Bone marrow (tissue), 2 donors: ENCODE results near the gene TXNDC17.
"Not testable (repeated sequence)": the region's sequence is repeated elsewhere in the genome, so short reads cannot be mapped to it uniquely, and the experiment has no call there.

Experiments used
- DNase-seq, 2 donors: peaks; one replicate each; lab custom pipeline; 2025; lab: John Stamatoyannopoulos, UW

TXNDC17 gene

DNA sequence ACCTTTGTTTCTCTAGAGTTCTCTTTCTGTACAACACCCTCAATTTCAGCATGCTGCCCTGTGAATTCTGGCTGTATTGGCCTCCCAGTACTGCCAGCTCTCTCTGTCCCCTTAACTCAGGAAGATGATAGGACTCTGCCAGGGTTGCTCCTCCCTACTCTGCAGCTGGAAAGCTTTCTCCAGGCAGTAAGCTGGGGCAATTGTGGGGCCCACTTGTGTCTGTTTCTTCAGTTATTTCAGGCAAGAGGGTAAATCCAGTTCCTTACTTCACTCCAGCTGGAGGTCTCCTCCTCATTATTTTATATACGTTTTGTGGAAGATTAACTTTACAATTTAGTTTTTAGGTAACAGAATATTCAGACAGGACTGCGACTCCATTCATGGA, 20.6 kb downstream of the TXNDC17 start:
- no peak for DNase-seq

GRCh38 chr17:6663200-6663599, 22.3 kb downstream of the TXNDC17 start:
- not testable (repeated sequence) for DNase-seq

- DNase-seq = peak in 1 of 2 donors; percentile 44
Measured at GRCh38 chr17:6666077-6666521, 25.2 kb downstream of the TXNDC17 start.

- no peak for DNase-seq
Measured at GRCh38 chr17:6666557-6666956, 25.7 kb downstream of the TXNDC17 start.

DNA sequence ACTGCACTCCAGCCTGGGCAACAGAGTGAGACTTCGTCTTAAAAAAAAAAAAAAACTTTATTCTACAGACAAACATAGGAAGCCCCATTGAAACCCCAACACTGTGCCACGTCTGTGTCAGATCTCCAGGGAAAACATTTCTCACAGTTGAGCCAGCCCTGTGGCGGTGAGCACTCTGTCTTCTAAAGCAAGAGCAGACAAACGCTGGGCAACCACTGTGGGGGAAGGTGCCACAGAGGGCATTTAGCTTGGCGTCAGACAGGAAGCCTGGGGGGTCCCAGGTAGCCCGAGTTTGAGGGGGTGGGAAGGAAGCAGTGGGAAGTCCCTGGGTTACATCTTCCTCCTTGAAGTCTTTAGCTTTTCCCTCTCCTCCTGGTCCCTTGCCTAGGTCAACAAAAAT, 26.7 kb downstream of the TXNDC17 start:
- no peak for DNase-seq

GRCh38 chr17:6668219-6668618, 27.4 kb downstream of the TXNDC17 start:
- no peak for DNase-seq

GRCh38 chr17:6668727-6669425, 28.0 kb downstream of the TXNDC17 start:
- DNase-seq = no peak

DNA sequence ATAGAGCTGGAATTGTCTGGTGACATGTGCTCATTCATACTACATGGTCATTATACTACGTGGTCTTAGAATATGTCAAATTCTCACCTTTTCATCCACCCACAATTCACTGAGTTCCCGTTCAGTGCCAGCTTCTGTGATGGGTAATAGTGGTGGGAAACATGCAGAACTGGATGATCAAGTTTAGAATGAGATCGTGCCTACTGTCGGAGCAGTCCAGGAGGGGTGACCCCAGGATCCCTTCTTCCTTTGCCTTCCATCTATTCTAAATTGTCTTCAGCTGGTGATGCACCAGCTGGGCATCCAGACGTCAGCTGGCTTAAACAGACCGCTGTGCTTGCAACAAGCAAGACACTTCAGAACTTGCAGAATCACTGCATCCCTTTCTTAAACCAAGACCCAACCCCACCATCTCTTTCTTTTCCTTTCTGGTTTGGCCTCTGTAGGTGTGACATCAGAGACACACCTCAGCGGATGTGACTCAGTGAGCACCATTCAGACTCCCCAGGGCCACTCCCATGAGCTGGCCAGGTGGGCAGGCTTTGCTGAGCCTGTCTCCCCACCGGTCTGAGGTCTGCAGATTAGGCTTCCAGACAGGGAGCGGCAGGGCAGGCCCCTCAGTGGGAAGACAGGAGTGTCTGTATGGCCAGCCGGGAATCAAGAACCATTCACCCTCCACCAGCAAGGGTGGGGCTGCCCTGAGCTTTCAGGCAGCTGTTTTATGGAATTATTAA, 28.8 kb downstream of the TXNDC17 start:
- no peak for DNase-seq

DNA sequence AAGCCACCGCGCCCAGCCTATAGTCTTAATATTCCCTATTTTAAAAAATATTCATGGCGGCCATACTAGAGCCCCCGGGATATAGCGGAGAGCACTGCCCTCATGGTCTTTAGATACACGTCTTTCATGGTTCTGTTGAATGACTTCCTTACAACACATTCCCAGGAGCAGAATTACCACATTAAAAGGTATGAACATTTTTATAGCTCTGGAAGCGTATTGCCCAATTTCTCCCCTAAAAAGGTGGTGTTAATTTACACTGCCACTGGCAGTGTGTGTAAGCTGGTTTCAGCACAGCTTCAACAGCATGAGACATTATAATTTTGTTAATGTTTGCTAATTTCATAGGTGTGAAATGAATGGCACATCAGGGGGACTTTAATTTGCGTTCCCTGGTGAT, 29.7 kb downstream of the TXNDC17 start:
- DNase-seq = no peak

GRCh38 chr17:6670999-6671398, 30.1 kb downstream of the TXNDC17 start:
- DNase-seq = no peak

DNA sequence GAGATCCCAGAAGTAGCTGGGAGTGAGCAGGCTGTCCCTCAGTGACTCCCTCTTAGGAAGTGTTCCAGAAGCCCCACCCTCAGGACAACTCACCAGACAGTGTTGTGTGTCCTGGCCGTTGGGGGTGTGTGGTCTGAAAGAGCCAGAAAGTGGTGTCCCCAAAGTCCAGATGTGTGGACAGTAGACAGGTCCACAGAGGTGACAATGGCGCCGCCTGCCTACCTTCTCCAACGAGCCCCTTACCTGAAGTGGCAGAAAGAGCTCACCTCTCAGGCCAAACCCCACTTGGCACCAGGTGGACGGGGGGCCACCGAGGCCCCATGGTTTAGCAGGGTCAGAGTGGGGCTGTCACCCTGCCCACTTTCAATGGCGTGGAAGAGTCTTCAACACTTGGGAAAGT, 30.6 kb downstream of the TXNDC17 start:
- no peak for DNase-seq

DNA sequence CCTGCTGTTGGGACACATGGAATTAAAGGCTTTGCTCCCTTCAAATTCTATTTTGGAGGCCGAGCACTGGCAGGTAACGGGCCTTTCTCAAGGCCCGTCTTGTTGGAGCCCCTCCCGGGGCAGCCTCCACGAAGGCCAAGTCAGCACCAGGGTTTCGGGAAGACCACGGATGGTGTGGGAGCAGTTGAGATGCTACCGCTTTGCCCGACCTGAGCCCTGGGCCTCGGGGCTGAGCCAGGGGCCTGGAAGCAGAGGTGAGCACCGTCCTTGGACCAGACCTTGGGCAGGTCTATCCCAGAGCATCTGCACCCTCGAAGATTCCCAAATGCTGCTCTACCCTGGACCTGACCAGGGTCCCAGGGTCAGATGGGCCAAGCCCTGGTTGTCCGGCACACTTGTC, 33.7 kb downstream of the TXNDC17 start:
- DNase-seq = no peak

- DNase-seq = no peak
Measured at GRCh38 chr17:6675201-6675825, 34.5 kb downstream of the TXNDC17 start.

GRCh38 chr17:6676802-6677157, 35.9 kb downstream of the TXNDC17 start:
- DNase-seq = no peak

- DNase-seq = no peak
Measured at GRCh38 chr17:6677158-6677831, 36.4 kb downstream of the TXNDC17 start.

DNA sequence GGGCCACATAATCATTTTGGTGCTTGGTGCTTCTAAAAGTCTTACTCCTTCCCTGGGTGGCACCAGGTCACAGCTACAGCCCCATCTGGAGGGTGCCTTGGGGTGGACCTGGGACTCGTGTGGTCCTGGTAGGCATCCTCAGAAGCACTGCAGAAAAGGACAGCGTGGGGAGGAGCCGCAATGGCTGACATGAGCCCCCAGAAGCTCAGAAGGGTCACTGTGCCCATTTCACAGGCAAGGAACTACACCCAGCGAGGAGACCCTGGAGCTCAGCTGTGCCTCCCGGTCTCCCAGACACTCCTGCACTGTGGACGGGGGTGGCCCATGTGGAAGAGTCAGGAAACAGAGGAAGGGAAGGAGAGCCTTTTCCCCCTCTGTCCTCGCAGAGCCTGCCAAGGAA, 37.1 kb downstream of the TXNDC17 start:
- no peak for DNase-seq

DNA sequence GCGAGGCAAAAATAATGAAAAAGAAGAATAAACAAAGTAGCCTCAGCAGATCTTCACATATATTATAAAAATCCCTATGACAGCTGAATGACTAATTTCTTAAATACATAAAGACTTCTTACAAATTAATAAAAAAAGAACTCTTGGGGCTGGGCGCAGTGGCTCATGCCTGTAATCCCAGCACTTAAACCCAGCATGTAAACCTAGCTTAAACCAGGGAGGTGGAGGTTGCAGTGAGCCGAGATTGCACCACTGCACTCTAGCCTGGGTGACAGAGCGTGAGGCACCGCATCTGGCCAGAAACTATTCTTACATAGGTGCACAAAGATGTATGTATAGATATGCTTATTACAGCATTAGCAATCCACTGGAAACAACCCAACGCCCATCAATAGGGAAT, 38.4 kb downstream of the TXNDC17 start:
- no peak for DNase-seq

DNA sequence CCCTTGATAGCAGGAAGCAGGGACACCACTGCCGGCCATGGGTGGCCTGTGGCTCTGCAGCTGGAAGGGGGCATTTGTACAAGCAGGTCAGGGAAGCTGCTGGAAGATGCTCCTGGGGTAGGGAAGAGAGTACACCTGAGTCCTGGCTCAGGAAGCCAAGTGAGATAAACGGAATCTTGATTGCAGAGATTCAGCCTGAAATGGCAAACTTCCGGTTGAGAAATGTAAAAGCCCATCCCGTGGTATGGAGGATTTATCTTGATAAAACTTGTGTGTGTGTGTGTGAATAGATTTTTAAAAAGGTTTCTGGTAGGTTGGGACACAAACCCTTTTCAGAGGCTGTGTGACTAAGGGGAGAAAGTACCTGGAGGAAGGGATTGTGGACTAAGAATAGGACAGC, 40.3 kb downstream of the TXNDC17 start:
- DNase-seq = no peak

GRCh38 chr17:6681671-6682070, 40.8 kb downstream of the TXNDC17 start:
- no peak for DNase-seq

DNA sequence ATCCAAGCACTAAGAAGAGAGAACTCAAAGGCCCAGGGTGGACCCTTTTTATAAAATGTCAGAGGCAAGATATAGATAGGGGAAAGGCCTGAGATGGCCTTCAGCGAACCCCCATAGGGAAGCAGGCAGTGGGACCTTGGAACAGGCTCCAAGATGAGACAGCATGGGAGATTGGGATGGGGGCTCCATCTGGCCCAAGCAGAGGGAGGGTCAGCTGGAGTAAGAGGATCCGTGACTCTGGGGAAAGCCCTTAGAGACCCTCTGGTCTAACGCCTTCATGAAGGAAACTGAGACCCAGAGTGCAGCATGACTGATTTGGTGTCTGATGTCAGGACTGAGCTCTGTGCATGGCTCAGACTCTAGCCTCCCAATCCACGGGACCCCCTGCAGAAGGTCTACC, 41.5 kb downstream of the TXNDC17 start:
- DNase-seq = no peak

DNA sequence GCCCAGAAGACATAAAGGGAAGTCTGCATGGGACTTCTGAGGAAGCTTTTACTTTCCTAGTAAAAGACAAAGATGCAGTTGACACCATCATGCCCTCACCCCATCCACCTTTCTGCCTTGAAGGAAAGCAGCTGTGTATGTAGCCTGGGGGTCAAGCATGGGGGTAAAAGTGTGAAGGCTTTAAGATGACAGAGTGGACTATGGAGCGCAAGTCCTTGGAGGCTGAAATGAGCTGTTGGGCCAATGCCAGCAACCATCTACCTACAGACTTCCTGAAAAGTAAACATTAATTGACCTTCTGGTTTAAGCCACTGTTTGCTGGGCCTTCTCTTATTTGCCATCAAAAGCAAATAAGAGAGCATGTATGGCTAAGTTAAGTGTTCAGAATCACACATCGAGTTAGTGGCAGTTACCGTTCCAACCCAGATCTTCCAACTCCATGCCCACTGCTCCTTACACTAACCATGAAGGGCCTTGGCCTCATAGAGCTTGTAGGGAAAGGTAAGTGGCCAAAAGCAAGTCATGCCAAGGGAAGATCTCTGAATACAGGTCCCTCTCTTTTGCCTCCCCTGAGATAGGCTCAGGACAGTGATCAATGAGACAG, 42.3 kb downstream of the TXNDC17 start:
- no peak for DNase-seq

GRCh38 chr17:6683730-6684459, 43.0 kb downstream of the TXNDC17 start:
- no peak for DNase-seq
